H9 (cell line): ENCODE measurements around the gene CDC14A. TPM values are rescaled to one million over a fixed set of nuclear protein-coding genes. Genes with fewer than 3 reads are reported as not detected.

ENCODE experiments used
- DNase-seq: peaks from one replicate; pipeline ENCODE4 v3.0.0-alpha.2; 2017
- H2AFZ ChIP-seq: one replicate; pipeline ENCODE4 v1.6.1; 2013; ENCODE audit warnings: mild to moderate bottlenecking, low read length, control low read depth, moderate library complexity
- H2AK5ac ChIP-seq: 2 replicates; pipeline ENCODE4 v1.6.1; 2013; ENCODE audit warnings: low read length, control low read depth, mixed read lengths; ENCODE audit not compliant: insufficient read length
- H2BK120ac ChIP-seq: one replicate; pipeline ENCODE4 v1.6.1; 2013; ENCODE audit warnings: low read depth, mild to moderate bottlenecking, low read length, control low read depth, inconsistent platforms; ENCODE audit not compliant: poor library complexity, severe bottlenecking
- H2BK12ac ChIP-seq: 2 replicates; pipeline ENCODE4 v1.6.1; 2013; ENCODE audit warnings: low read length, control low read depth, mixed read lengths, low read depth; ENCODE audit not compliant: insufficient read length
- H2BK15ac ChIP-seq: 2 replicates; pipeline ENCODE4 v1.6.1; 2013; ENCODE audit warnings: low read depth, low read length, control low read depth
- H2BK20ac ChIP-seq: one replicate; pipeline ENCODE4 v1.6.1; 2013; ENCODE audit warnings: low read depth, mild to moderate bottlenecking, low read length, control low read depth, inconsistent platforms; ENCODE audit not compliant: poor library complexity, severe bottlenecking
- H2BK5ac ChIP-seq: 2 replicates; pipeline ENCODE4 v1.6.1; 2013; ENCODE audit warnings: low read length, control low read depth, mixed read lengths; ENCODE audit not compliant: insufficient read length
- H3K14ac ChIP-seq: 2 replicates; pipeline ENCODE4 v1.6.1; 2013; ENCODE audit warnings: low read length, control low read depth; ENCODE audit not compliant: insufficient read depth
- H3K18ac ChIP-seq: 2 replicates; pipeline ENCODE4 v1.6.1; 2013; ENCODE audit warnings: low read depth, mild to moderate bottlenecking, mixed read lengths, low read length, control low read depth; ENCODE audit not compliant: insufficient read length
- H3K23ac ChIP-seq: 2 replicates; pipeline ENCODE4 v1.6.1; 2013; ENCODE audit warnings: low read length, control low read depth, mixed read lengths, low read depth; ENCODE audit not compliant: insufficient read length
- H3K23me2 ChIP-seq: 2 replicates; pipeline ENCODE4 v1.6.1; 2013; ENCODE audit warnings: low read depth, mild to moderate bottlenecking, mixed read lengths, low read length, control low read depth; ENCODE audit not compliant: insufficient read length, poor library complexity, severe bottlenecking
- H3K27ac ChIP-seq: 2 replicates; pipeline ENCODE4 v1.5.1; 2013; ENCODE audit warnings: low read length, control low read depth, mixed read lengths, low read depth; ENCODE audit not compliant: insufficient read length
- H3K27me3 ChIP-seq: 2 replicates; pipeline ENCODE4 v1.6.1; 2013; ENCODE audit warnings: low read length, control low read depth, inconsistent platforms; ENCODE audit not compliant: insufficient read depth
- H3K4ac ChIP-seq: 2 replicates; pipeline ENCODE4 v1.6.1; 2013; ENCODE audit warnings: low read depth, mild to moderate bottlenecking, control low read depth, inconsistent platforms, low read length, moderate library complexity
- H3K4me1 ChIP-seq: 2 replicates; pipeline ENCODE4 v1.6.1; 2013; ENCODE audit warnings: low read length, control low read depth, inconsistent platforms; ENCODE audit not compliant: insufficient read depth
- H3K4me2 ChIP-seq: 2 replicates; pipeline ENCODE4 v1.6.1; 2013; ENCODE audit warnings: low read length, control low read depth, mixed read lengths; ENCODE audit not compliant: insufficient read length, insufficient read depth
- H3K56ac ChIP-seq: 2 replicates; pipeline ENCODE4 v1.6.1; 2013; ENCODE audit warnings: low read depth, mild to moderate bottlenecking, mixed read lengths, low read length, control low read depth; ENCODE audit not compliant: insufficient read length
- H3K79me1 ChIP-seq: 2 replicates; pipeline ENCODE4 v1.6.1; 2013; ENCODE audit warnings: low read depth, mild to moderate bottlenecking, moderate library complexity, low read length, control low read depth, inconsistent platforms; ENCODE audit not compliant: insufficient read depth, poor library complexity, severe bottlenecking
- H3K79me2 ChIP-seq: 2 replicates; pipeline ENCODE4 v1.6.1; 2013; ENCODE audit warnings: low read length, control low read depth, inconsistent platforms; ENCODE audit not compliant: insufficient read depth
- H3K9ac ChIP-seq: 2 replicates; pipeline ENCODE4 v1.6.1; 2013; ENCODE audit warnings: low read length, control low read depth, mixed read lengths; ENCODE audit not compliant: insufficient read length; ENCODE audit errors: extremely low read depth
- H3K9me3 ChIP-seq: one replicate; pipeline ENCODE4 v1.6.1; 2013; ENCODE audit warnings: low read depth, low read length, inconsistent platforms; ENCODE audit not compliant: control insufficient read depth
- H3T11ph ChIP-seq: one replicate; pipeline ENCODE4 v1.6.1; 2013; ENCODE audit warnings: mild to moderate bottlenecking, low read length, control low read depth, inconsistent platforms
- H4K20me1 ChIP-seq: one replicate; pipeline ENCODE4 v1.6.1; 2013; ENCODE audit not compliant: control insufficient read depth, insufficient read length, insufficient read depth
- H4K5ac ChIP-seq: 2 replicates; pipeline ENCODE4 v1.6.1; 2013; ENCODE audit warnings: low read depth, mild to moderate bottlenecking, mixed read lengths, low read length, control low read depth; ENCODE audit not compliant: insufficient read length
- H4K8ac ChIP-seq: replicated peaks from 2 replicates; pipeline ENCODE4 v1.6.1; 2013; ENCODE audit warnings: low read length, control low read depth, mixed read lengths, low read depth; ENCODE audit not compliant: insufficient read length
- H4K91ac ChIP-seq: 2 replicates; pipeline ENCODE4 v1.6.1; 2013; ENCODE audit warnings: low read depth, mild to moderate bottlenecking, moderate library complexity, mixed read lengths, low read length, control low read depth; ENCODE audit not compliant: insufficient read length
- H3K27ac Mint-ChIP-seq, 3 experiments: 2 replicates in 2 of 3; 3 replicates in 1 of 3; pipeline ENCODE4 v1.8.0; 2020 to 2021; ENCODE audit warnings: mixed read lengths in 3 of 3, mild to moderate bottlenecking in 1 of 3, moderate library complexity in 1 of 3
- H3K27me3 Mint-ChIP-seq: 2 replicates; pipeline ENCODE4 v1.8.0; 2021; ENCODE audit warnings: low read depth, mild to moderate bottlenecking, moderate library complexity, mixed read lengths
- H3K36me3 Mint-ChIP-seq, 3 experiments: 2 replicates in 2 of 3; 3 replicates in 1 of 3; pipeline ENCODE4 v1.8.0; 2020 to 2021; ENCODE audit warnings: low read depth in 3 of 3, mixed read lengths in 3 of 3; ENCODE audit not compliant: insufficient read depth in 1 of 3
- H3K4me1 Mint-ChIP-seq, 2 experiments: 2 replicates each; pipeline ENCODE4 v1.8.0; 2020; ENCODE audit warnings: mixed read lengths in 2 of 2
- H3K4me3 Mint-ChIP-seq, 2 experiments: 2 replicates in 1 of 2; 3 replicates in 1 of 2; pipeline ENCODE4 v1.8.0; 2020 to 2021; ENCODE audit warnings: mild to moderate bottlenecking in 2 of 2, mixed read lengths in 2 of 2, moderate library complexity in 1 of 2
- H3K9me3 Mint-ChIP-seq, 2 experiments: 2 replicates in 1 of 2; 3 replicates in 1 of 2; pipeline ENCODE4 v1.8.0; 2020; ENCODE audit warnings: mild to moderate bottlenecking in 2 of 2, mixed read lengths in 2 of 2, moderate library complexity in 1 of 2
- CTCF ChIP-seq: fragments of 200-600 bp; sonication (generic); conservative IDR thresholded peaks from 3 replicates; pipeline ENCODE4 v1.8.0; 2021; ENCODE audit warnings: antibody characterized with exemption, mild to moderate bottlenecking
- WGBS: extraction: QIAGEN DNeasy Blood & Tissue Kit; methylation state at CpG from one replicate; pipeline ENCODE4 v1.1.7; 2013; ENCODE audit warnings: missing lambda C conversion rate, low lambda C conversion rate, mixed read lengths; ENCODE audit not compliant: insufficient read length; ENCODE audit errors: extremely low coverage; 5-methylcytosine and 5-hydroxymethylcytosine counted together
- total RNA-seq: library from RNA; stranded (reverse); gene quantifications from 2 replicates; pipeline ENCODE4 v1.2.1, GENCODE V29; 2021

CDC14A gene
- total RNA-seq, 1 experiment from 2014 or later = 8.9 TPM

- H3K27ac ChIP-seq = no peak overlapping the region
- no peak overlapping the region for H3K14ac ChIP-seq
- H3K56ac ChIP-seq = no peak overlapping the region
- no peaks in the 10 kb centered on the region for H3K4me1 ChIP-seq
- H2AK5ac ChIP-seq = no peak overlapping the region
- H3K79me2 ChIP-seq = no peaks in the 10 kb centered on the region
- H3K4me2 ChIP-seq = no peak overlapping the region
- no peaks in the 10 kb centered on the region for H3K9me3 ChIP-seq
- no peaks in the 10 kb centered on the region for H3K79me1 ChIP-seq
- H4K91ac ChIP-seq = no peak overlapping the region
- Mint-ChIP-seq H3K27me3 (no peaks in the 10 kb centered on the region), H3K27ac (no peak overlapping the region), H3K4me3 (no peak overlapping the region), H3K9me3 (no peaks in the 10 kb centered on the region; a peak in 1 of 5 replicates), H3K4me1 (peaks cover 3 to 8% of the 10 kb centered on the region in 2 experiments; a peak in 3 of 4 replicates), H3K36me3 (no peaks in the 10 kb centered on the region)
- no CpG with 5 or more reads among the region's 5 CpGs for WGBS
- H3K23ac ChIP-seq = no peak overlapping the region
- H2BK5ac ChIP-seq = no peak overlapping the region
- no peak overlapping the region for H2BK20ac ChIP-seq
- H3K4ac ChIP-seq = no peak overlapping the region
- no peak overlapping the region for H2AFZ ChIP-seq
- H4K5ac ChIP-seq = no peak overlapping the region
- no peak overlapping the region for H3K9ac ChIP-seq
- H2BK12ac ChIP-seq = no peak overlapping the region
- no peak for DNase-seq
- no peak overlapping the region for H2BK120ac ChIP-seq
- H3K18ac ChIP-seq = no peak overlapping the region
- H4K20me1 ChIP-seq = no peaks in the 10 kb centered on the region
- H3T11ph ChIP-seq = no peak overlapping the region
- no peak for TF ChIP-seq CTCF
- H4K8ac ChIP-seq = no peak overlapping the region
- H3K27me3 ChIP-seq = no peaks in the 10 kb centered on the region
- H3K23me2 ChIP-seq = no peaks in the 10 kb centered on the region
- H2BK15ac ChIP-seq = no peak overlapping the region
Observed at GRCh38 chr1:100347009-100347966, 5.0 kb upstream of the CDC14A start.
